HG03135 (cell line): ENCODE data around the gene KLHL11.
"Not testable (repeated sequence)": the region's sequence is repeated elsewhere in the genome, so short reads cannot be mapped to it uniquely, and the experiment has no call there.

Source experiments
- ATAC-seq: cut with Tn5 transposase; IDR thresholded peaks from one replicate; pipeline ENCODE4 v1.9.1; 2021; ENCODE audit warnings: mild to moderate bottlenecking, moderate library complexity; ENCODE audit not compliant: unreplicated experiment

KLHL11 gene

DNA sequence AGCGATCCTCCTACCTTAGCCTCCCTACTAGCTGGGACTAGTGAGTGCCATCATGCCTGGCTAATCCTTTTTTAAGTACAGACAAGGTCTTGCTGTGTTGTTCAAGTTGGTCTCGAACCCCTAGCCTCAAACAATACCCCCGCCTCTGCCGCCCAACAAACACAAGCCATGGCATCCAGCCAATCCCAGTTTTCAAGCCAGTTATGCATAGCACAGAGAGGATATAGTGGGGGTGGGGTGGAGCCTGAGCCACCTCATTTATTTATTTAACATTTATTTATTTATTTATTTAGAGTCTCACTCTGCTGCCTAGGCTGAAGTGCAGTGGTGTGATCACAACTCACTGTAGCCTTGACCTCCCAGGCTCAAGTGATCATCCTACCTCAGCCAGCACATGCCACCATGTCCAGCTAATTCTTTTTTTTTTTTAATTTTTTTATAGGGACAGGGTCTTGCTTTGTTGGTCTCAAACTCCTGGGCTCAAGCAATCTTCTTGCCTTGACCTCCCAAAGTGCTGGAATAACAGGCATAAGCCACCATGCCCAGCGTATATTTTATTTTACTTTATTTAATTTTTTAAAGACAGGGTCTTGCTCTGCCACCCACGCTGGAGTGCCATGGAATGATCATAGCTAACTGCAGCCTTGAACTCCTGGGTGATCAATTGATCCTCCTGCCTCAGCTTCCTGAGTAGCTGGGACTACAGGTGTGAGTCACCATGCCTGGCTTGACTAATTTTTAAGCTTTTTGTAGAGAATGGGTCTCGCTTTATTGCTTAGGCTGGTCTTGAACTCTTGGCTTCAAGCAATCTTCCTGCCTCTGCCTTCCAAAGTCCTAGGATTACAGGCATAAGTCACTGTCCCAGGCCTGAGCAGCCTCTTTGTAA, 26.2 kb upstream of the KLHL11 start:
- ATAC-seq, result no peak

DNA sequence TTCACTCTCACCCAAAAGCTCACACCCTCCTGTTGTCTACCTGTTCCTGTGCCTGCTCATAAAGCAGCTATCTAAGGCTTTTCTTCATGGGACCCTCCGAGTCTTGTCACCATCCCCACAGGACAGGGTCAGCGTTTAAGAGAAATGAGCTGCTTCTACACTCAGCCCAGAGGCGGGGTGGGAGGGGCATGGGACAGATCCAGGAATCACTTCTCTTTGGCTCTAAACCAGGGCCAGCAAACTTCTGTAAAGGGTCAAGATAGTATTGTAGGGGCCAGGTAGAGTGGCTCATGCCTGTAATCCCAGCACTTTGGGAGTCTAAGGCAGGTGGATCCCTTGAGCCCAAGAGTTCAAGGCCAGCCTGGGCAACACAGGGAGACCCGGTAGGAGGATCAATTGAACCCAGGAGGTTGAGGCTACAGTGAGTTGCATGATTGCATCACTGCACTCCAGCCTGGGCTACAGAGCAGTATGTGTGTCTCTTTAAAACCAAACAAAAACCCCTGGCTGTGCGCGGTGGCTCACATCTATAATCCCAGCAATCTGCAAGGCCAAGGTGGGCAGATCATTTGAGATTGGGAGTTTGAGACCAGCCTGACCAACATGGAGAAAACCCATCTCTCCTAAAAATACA, 23.2 kb upstream of the KLHL11 start:
- ATAC-seq, result no peak

- ATAC-seq, result no peak
Measured at GRCh38 chr17:41885733-41886132, 20.5 kb upstream of the KLHL11 start.

DNA sequence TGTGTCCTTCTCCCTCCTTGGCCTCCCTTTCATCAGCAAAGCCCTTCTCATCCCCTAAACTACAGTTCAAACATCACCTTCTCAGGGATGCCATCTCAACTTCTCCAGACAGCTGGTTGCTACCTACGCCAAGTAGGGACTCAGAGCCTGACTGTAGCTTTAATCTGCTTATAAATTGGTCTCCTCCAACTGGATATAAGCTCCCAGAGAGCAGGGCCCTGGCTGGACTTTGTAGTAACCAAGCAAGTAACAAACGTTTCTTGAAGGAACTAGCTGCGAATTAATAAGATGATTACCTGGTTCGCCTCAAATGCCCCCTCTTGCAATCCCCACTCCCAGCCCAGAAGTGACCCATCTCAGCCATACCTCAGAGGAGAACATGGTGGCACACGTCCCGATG, 17.5 kb upstream of the KLHL11 start:
- no peak for ATAC-seq

DNA sequence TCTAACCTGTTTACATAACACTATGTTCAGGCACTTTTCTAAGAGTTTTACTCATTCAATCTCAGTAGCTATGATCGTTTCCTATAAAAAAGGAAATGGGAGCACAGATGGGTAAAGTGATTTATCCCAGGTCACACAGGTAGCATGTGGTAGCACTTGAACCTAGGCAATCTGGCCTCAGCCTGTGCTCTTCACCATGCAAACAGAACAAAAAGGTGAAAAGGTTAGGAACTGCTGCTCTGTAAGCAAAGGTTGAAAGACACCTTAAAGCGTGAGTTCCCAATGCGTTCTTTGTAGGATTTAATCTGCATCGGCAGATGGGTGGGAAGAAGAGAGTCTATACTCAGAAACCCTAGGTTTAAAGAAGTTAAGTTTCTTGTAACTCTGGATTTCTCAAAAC, 14.9 kb upstream of the KLHL11 start:
- no peak for ATAC-seq

DNA sequence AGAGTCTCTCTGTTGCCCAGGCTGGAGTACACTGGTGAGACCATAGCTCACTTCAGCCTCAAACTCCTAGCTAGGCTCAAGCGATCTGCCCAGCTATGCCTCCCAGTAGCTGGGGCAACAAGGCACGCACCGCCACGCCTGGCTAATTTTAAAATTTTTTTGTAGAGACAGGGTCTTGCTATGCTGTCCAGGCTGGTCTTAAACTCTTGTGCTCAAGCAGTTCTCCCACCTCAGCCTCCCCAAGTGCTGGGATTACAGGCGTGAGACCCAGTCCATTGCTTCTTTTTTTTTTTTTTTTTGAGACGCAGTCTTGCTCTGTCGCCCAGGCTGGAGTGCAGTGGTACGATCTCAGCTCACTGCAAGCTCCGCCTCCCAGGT, 9.1 kb upstream of the KLHL11 start:
- ATAC-seq, result not testable (repeated sequence)

DNA sequence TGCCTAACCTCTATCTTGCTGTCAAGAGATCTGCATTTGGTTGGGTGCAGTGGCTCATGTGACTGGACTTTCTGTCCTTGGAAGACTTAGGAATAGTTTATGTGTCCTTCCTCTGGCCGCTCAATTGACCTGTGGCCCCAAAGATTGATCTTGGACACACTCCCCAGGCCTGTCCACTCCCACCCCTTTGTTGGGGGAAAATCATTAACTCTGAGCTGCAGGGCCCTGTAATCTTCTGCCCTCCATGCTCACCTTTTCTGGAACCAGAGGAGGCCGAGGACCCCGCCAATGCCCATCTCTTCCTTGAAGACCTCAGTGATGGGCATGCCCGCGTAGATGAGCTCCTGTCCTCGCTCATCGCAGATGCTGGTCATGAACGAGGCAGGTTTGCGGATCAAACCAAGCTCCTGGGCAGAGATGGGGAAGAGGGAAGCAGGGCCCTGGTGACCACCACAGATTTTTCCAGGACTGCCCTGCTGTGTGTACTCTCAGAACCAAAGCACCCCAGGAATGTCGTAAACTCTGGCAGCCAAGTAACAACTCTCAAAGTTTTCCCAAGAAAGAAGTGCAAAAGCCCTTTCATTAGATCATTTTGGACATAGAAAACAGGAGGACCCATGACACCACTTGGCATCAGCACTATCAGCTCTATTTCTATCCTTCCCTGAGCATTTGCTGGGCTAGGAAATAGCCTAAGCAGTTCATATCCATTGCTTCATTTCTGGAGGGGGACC, 8.5 kb upstream of the KLHL11 start:
- no peak for ATAC-seq

DNA sequence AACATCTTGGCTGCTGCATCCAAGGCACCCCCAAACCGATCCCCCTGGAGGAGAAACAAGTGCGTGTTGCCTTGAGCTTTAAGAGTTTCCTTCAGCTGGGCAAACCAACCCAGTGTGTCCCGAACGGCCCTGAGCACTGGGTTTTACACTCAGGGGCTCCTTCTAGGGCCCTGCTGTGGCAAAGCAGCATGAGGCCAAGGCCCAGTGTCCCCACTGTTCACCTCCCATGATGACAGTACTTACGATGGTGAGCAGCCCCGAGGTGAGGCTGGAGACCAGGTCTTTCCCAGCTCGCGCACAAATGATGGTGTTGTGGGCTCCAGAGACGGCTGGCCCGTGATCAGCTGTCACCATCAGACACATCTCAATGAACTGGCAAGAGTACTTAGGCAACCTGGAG, 6.6 kb upstream of the KLHL11 start:
- ATAC-seq, result no peak

DNA sequence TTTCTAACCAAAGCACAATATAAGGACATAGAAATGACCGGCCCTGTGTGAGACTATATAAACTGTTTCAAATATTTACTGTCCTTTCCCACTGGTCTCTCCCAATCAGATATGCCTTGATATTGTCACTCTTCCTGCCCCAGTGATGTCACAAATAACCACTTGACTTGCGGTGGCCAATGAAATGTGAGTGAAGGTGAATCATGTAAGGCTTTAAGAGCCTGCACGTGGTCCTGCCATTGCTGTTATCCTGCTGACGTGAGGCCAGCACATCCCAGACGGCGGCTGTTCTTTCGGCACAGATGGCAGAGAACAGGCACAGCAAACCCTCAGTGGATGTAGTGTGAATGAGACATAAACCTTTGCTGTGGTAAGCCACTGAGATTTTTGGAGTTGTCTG, 5.4 kb upstream of the KLHL11 start:
- ATAC-seq, result no peak

DNA sequence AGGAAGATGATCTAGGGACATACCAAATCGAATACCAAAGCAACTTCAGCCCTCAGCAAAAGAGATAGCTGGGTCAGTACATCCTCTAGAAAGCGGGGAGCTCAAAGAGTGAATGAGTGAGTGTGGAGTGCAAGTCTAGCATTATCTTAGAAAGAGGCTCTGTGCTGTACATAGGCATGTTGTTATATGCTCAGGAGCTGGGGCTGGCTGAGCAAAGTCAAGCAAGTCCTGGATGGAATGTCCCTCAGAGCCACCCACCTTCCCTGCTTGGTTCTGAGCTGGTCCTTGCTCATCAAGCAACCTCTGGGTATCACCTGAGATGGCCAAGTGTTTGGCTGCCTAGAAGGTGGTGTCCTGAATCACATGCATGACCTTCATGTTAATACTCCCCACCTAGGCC, 4.9 kb upstream of the KLHL11 start:
- no peak for ATAC-seq

- ATAC-seq, result no peak
Measured at GRCh38 chr17:41869426-41869825, 4.2 kb upstream of the KLHL11 start.

- no peak for ATAC-seq
Measured at GRCh38 chr17:41868568-41868967, 3.3 kb upstream of the KLHL11 start.

DNA sequence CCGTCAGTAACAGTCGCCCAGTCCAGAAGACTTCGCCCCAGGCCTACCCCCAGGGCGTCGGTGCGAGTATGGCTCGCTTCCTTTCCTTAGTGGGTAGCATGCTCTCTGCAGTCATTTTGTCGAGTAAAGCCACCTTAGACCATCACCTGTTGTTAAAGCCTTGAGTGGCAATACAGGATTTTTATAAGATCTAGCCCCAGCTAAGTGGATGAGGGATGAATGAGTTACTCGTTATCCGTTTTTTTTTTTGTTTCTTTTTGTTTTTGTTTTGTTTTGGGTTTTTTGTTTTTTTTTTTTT, 322 bp upstream of the KLHL11 start:
- no peak for ATAC-seq

DNA sequence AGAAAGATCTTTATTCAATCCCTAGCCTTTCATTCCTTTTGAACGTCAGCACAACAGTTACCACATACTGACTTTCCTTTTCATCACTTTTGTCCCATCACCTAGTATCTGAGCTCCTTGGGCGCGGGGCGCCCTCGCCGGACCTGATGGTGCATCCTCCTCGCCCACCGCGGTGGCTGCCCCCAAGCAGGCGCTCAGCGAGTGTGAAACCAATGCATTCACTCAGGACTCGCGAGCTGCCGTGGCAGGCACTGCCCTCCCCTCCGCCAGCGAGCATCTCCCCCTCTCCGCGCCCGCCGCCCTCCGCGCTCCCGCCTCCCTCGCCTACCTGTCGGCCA, 756 bp downstream of the KLHL11 start:
- ATAC-seq, result no peak

DNA sequence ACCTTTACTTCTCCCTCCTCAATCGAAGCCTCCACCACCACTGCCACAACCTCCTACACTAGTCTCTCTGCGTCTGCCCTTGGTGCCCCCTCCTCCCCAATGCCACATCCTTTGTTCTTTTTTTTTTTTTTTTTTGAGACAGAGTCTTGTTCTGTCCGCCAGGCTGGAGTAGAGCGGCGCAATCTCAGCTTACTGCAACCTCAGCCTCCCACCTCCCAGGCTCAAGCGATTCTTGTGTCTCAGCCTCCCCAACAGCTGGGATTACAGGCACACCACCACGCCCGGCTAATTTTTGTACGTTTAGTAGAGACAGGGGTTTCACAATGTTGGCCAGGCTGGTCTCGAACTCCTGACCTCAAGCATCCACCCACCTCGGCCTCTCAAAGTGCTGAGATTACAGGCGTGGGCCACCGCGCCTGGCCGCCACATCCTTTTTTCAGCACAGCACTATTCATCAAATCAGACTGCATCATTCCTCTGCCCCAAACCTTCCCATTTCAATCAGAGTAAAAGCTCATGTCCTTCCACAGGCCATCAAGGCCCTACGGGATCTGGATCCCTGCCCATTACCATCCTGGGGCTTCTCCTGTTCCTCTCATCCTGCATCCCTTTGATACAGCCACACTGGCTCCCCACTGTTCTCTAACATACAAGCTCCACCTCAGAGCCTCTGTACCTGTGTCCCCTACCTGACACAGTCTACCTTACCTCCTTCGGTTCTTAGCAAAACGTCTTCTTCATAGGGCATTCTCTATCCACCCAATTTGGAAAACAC, 2.0 kb downstream of the KLHL11 start:
- ATAC-seq, result no peak

- no peak for ATAC-seq
Measured at GRCh38 chr17:41860254-41860931, 4.8 kb downstream of the KLHL11 start.

DNA sequence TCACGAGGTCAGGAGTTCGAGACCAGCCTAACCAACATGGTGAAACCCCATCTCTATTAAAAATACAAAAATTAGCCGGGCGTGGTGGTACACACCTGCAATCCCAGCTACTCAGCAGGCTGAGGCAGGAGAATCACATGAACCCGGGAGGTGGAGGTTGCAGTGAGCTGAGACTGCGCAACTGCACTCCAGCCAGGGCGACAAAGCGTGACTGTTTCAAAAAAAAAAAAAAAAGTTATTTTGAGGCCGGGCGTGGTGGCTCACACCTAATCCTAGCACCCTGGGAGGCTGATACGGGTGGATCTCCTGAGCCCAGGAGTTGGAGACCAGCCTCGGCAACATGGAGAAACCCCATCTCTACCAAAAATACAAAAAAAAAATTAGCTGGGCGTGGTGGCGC, 13.8 kb downstream of the KLHL11 start:
- not testable (repeated sequence) for ATAC-seq

- ATAC-seq, result no peak
Measured at GRCh38 chr17:41849251-41849990, 15.8 kb downstream of the KLHL11 start.

DNA sequence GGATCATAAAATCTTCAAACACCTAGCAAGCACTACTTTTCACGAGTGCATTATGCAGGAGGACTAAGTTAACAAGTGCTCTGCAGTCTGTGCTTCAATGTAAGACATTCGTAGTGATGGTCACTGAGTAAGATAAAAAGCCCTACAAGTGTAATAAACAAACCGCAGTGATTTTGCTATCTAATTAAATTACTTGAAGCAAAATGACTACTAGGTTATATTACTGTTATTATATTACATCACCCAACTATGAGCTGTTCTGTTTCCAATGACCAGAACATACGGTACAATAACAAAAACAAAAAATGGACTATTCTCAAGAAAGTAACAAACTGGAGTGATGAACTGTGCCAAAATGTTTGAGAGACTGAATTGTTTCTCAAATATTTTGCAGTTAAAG, 16.4 kb downstream of the KLHL11 start:
- ATAC-seq, result no peak

DNA sequence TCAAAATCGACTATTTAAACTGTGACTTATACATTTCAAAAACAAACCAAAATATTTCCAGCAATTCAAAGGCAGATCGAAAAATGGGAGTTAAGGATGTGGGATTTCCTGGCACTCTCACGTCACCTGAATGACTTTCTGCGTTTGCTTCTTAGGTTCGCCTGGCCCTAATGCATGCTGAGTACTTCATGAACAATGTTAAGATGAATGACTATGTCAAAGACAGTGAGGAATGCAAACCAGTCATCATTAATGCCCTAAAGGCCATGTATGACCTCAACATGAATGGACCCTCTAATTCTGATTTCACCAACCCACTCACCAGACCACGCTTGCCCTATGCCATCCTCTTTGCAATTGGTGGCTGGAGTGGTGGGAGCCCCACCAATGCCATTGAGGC, 20.3 kb downstream of the KLHL11 start:
- ATAC-seq, result no peak
